WTC11 (cell line): ENCODE data around the gene CAMK1G. TPM values are rescaled to one million over a fixed set of nuclear protein-coding genes. Genes with fewer than 3 reads are reported as not detected.

Experiments
- ATAC-seq: fragments of 200-7000 bp; cut with Tn5 transposase; 2 replicates; pipeline ENCODE4 v1.10.0; 2021; ENCODE audit warnings: mild to moderate bottlenecking, moderate library complexity
- CTCF ChIA-PET: fragments of 300-600 bp; sonication (Branson Sonifier 250); formaldehyde crosslinking; loops from one replicate; lab custom pipeline; 2021; ENCODE audit warnings: antibody characterized with exemption; lab: Charles Lee
- POLR2A ChIA-PET: fragments of 350-600 bp; sonication (Branson Sonifier 250); formaldehyde crosslinking; loops from one replicate; lab custom pipeline; 2021; ENCODE audit warnings: antibody characterized with exemption; lab: Charles Lee
- DNase-seq: peaks from one replicate; pipeline ENCODE4 v3.0.0; 2021; ENCODE audit warnings: low spot score
- H3K27ac Mint-ChIP-seq: 2 replicates; pipeline ENCODE4 v1.8.0; 2021; ENCODE audit warnings: mixed read lengths
- H3K27me3 Mint-ChIP-seq: 2 replicates; pipeline ENCODE4 v1.8.0; 2021; ENCODE audit warnings: low read depth, mild to moderate bottlenecking, moderate library complexity, mixed read lengths
- H3K36me3 Mint-ChIP-seq: 2 replicates; pipeline ENCODE4 v1.8.0; 2021; ENCODE audit warnings: mixed read lengths
- H3K4me1 Mint-ChIP-seq: 2 replicates; pipeline ENCODE4 v1.8.0; 2022; ENCODE audit warnings: mixed read lengths
- H3K4me3 Mint-ChIP-seq: 2 replicates; pipeline ENCODE4 v1.8.0; 2021; ENCODE audit warnings: mild to moderate bottlenecking, moderate library complexity, mixed read lengths
- H3K9me3 Mint-ChIP-seq: 2 replicates; pipeline ENCODE4 v1.8.0; 2021; ENCODE audit warnings: mixed read lengths
- CBFB ChIP-seq: sonication (generic); formaldehyde crosslinking; IDR thresholded peaks from 2 replicates; pipeline ENCODE4 v1.8.1; 2022; ENCODE audit warnings: mild to moderate bottlenecking, low read depth, missing genetic modification reagents
- GRHL2 ChIP-seq: fragments of 250-450 bp; sonication (Bioruptor Pico); IDR thresholded peaks from 2 replicates; pipeline ENCODE4 v1.8.0; 2022; ENCODE audit warnings: mild to moderate bottlenecking, moderate library complexity; ENCODE audit not compliant: insufficient replicate concordance, severe bottlenecking
- HMGA2 ChIP-seq: fragments of 250-450 bp; sonication (Bioruptor Pico); IDR thresholded peaks from 2 replicates; pipeline ENCODE4 v1.4.0; 2021; ENCODE audit warnings: mild to moderate bottlenecking, moderate library complexity
- KAT7 ChIP-seq: sonication (generic); formaldehyde crosslinking; IDR thresholded peaks from 2 replicates; pipeline ENCODE4 v1.8.1; 2023; ENCODE audit warnings: missing genetic modification reagents, mild to moderate bottlenecking, borderline replicate concordance
- MXD4 ChIP-seq: fragments of 250-450 bp; sonication (Bioruptor Pico); IDR thresholded peaks from 2 replicates; pipeline ENCODE4 v1.8.0; 2021; ENCODE audit warnings: mild to moderate bottlenecking, moderate library complexity, borderline replicate concordance
- OVOL2 ChIP-seq: fragments of 250-450 bp; sonication (Bioruptor Pico); IDR thresholded peaks from 2 replicates; pipeline ENCODE4 v1.9.0; 2021; ENCODE audit warnings: mild to moderate bottlenecking, borderline replicate concordance
- TEAD4 ChIP-seq: sonication (generic); formaldehyde crosslinking; IDR thresholded peaks from 2 replicates; pipeline ENCODE4 v1.8.0; 2022; ENCODE audit warnings: mild to moderate bottlenecking, missing genetic modification reagents
- ZBTB21 ChIP-seq: sonication (generic); formaldehyde crosslinking; IDR thresholded peaks from 2 replicates; pipeline ENCODE4 v1.8.1; 2023; ENCODE audit warnings: mild to moderate bottlenecking, missing genetic modification reagents, borderline replicate concordance
- ZNF219 ChIP-seq: sonication (generic); formaldehyde crosslinking; IDR thresholded peaks from 2 replicates; pipeline ENCODE4 v1.8.0; 2023; ENCODE audit warnings: missing genetic modification reagents, mild to moderate bottlenecking, borderline replicate concordance
- ZNF317 ChIP-seq: sonication (generic); formaldehyde crosslinking; IDR thresholded peaks from 2 replicates; pipeline ENCODE4 v1.8.1; 2023; ENCODE audit warnings: low read depth, mild to moderate bottlenecking, moderate library complexity, missing genetic modification reagents, borderline replicate concordance
- ZNF423 ChIP-seq: fragments of 250-450 bp; sonication (Bioruptor Pico); IDR thresholded peaks from 2 replicates; pipeline ENCODE4 v2.1.2; 2022; ENCODE audit warnings: mild to moderate bottlenecking, moderate library complexity
- total RNA-seq: library from RNA; stranded (reverse); gene quantifications from 3 replicates; pipeline ENCODE4 v1.2.3, GENCODE V29; 2021
- TF ChIP-seq, protein P1 (sequence below): sonication (generic); formaldehyde crosslinking; IDR thresholded peaks from 2 replicates; pipeline ENCODE4 v1.8.1; 2023; ENCODE audit warnings: mild to moderate bottlenecking, missing genetic modification reagents, moderate library complexity
- TF ChIP-seq, protein P2 (sequence below): sonication (generic); formaldehyde crosslinking; conservative IDR thresholded peaks from 2 replicates; pipeline ENCODE4 v1.8.1; 2022; ENCODE audit warnings: mild to moderate bottlenecking, missing genetic modification reagents
- TF ChIP-seq, protein P3 (sequence below): fragments of 200-600 bp; IDR thresholded peaks from 2 replicates; pipeline ENCODE4 v1.8.0; 2022; ENCODE audit warnings: antibody characterized with exemption
- TF ChIP-seq, protein P4 (sequence below): sonication (generic); formaldehyde crosslinking; IDR thresholded peaks from 2 replicates; pipeline ENCODE4 v1.8.0; 2022; ENCODE audit warnings: mild to moderate bottlenecking, missing genetic modification reagents
- TF ChIP-seq, protein P5 (sequence below): sonication (generic); formaldehyde crosslinking; IDR thresholded peaks from 2 replicates; pipeline ENCODE4 v1.8.1; 2022; ENCODE audit warnings: mild to moderate bottlenecking, missing genetic modification reagents, moderate library complexity, borderline replicate concordance
- TF ChIP-seq, protein P6 (sequence below): fragments of 250-450 bp; sonication (Bioruptor Pico); conservative IDR thresholded peaks from 2 replicates; pipeline ENCODE4 v1.9.0; 2021; ENCODE audit warnings: mild to moderate bottlenecking

The CAMK1G gene
- total RNA-seq, 1 experiment from 2014 or later = 0.28 TPM

DNA sequence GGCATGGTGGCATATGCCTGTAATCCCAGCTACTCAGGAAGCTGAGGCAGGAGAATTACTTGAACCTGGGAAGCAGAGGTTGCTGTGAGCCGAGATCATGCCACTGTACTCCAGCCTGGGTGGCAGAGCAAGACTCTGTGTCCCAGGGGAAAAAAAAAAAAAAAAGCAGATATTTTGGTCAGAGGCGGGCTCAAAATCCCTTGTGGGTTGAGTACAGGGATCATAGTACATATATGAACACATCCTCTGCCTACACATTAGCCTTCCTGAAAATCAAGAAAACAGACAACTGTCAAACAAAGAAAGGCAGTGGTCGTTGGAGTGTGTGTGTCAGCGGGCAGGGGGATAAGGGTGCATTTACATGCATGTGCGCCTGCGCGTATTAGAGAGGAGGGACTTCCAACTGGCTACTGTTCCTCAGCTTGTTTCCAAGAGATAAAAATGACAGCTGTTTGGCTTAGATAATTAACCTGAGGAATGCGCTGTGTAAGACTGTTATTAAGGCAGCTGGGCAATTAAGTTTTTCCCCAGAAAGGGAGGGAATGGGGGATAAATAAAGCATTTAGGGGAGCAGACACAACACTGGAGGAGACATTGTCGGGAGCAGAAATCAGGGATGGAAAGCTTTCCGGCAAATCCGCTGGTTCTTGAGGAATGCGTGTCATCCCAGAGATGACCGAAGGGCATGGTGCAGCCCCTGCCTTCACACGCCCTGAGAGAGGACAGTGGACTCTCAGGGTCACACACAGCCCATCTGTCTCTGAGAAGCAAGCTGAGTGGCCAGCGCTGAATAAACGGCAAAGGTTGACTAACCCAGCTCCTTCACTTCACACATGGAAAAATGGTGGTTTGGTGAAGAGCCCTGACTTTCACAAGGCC is 62.3 kb downstream of the CAMK1G start:
- ATAC-seq (no peak), DNase-seq (no peak)
- ChIA-PET POLR2A (no interaction called here), CTCF (interaction anchor here (0.6 to 2.1 kb wide), 5 partner anchors 15 to 118 kb away, joined by 3 to 10 read pairs (median 4); partner anchors contain the start of gene G0S2)
- Mint-ChIP-seq H3K4me3 (no peak overlapping the region), H3K4me1 (peaks cover 6% of the 10 kb centered on the region), H3K36me3 (no peaks in the 10 kb centered on the region), H3K27ac (no peak overlapping the region), H3K9me3 (no peaks in the 10 kb centered on the region), H3K27me3 (peaks cover 2% of the 10 kb centered on the region; the same call in 1 of the 2 replicates)
- TF ChIP-seq MXD4 (CRISPR knock-in tag) (no peak), ZNF317 (no peak), OVOL2 (CRISPR knock-in tag) (no peak), HMGA2 (CRISPR knock-in tag) (no peak), ZNF423 (CRISPR knock-in tag) (no peak), CBFB (CRISPR knock-in tag) (no peak), GRHL2 (CRISPR knock-in tag) (no peak), TEAD4 (CRISPR knock-in tag) (no peak), KAT7 (CRISPR knock-in tag) (no peak), ZBTB21 (CRISPR knock-in tag) (no peak), ZNF219 (CRISPR knock-in tag) (no peak)
- TF ChIP-seq, protein P1, sequence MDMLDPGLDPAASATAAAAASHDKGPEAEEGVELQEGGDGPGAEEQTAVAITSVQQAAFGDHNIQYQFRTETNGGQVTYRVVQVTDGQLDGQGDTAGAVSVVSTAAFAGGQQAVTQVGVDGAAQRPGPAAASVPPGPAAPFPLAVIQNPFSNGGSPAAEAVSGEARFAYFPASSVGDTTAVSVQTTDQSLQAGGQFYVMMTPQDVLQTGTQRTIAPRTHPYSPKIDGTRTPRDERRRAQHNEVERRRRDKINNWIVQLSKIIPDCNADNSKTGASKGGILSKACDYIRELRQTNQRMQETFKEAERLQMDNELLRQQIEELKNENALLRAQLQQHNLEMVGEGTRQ (CRISPR knock-in tag) = no peak
- TF ChIP-seq, protein P2, sequence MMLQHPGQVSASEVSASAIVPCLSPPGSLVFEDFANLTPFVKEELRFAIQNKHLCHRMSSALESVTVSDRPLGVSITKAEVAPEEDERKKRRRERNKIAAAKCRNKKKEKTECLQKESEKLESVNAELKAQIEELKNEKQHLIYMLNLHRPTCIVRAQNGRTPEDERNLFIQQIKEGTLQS (CRISPR knock-in tag) = no peak
- TF ChIP-seq, protein P3, sequence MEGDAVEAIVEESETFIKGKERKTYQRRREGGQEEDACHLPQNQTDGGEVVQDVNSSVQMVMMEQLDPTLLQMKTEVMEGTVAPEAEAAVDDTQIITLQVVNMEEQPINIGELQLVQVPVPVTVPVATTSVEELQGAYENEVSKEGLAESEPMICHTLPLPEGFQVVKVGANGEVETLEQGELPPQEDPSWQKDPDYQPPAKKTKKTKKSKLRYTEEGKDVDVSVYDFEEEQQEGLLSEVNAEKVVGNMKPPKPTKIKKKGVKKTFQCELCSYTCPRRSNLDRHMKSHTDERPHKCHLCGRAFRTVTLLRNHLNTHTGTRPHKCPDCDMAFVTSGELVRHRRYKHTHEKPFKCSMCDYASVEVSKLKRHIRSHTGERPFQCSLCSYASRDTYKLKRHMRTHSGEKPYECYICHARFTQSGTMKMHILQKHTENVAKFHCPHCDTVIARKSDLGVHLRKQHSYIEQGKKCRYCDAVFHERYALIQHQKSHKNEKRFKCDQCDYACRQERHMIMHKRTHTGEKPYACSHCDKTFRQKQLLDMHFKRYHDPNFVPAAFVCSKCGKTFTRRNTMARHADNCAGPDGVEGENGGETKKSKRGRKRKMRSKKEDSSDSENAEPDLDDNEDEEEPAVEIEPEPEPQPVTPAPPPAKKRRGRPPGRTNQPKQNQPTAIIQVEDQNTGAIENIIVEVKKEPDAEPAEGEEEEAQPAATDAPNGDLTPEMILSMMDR = no peak
- TF ChIP-seq, protein P4, sequence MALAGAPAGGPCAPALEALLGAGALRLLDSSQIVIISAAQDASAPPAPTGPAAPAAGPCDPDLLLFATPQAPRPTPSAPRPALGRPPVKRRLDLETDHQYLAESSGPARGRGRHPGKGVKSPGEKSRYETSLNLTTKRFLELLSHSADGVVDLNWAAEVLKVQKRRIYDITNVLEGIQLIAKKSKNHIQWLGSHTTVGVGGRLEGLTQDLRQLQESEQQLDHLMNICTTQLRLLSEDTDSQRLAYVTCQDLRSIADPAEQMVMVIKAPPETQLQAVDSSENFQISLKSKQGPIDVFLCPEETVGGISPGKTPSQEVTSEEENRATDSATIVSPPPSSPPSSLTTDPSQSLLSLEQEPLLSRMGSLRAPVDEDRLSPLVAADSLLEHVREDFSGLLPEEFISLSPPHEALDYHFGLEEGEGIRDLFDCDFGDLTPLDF (CRISPR knock-in tag) = no peak
- TF ChIP-seq, protein P5, sequence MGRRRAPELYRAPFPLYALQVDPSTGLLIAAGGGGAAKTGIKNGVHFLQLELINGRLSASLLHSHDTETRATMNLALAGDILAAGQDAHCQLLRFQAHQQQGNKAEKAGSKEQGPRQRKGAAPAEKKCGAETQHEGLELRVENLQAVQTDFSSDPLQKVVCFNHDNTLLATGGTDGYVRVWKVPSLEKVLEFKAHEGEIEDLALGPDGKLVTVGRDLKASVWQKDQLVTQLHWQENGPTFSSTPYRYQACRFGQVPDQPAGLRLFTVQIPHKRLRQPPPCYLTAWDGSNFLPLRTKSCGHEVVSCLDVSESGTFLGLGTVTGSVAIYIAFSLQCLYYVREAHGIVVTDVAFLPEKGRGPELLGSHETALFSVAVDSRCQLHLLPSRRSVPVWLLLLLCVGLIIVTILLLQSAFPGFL (CRISPR knock-in tag) = no peak
- TF ChIP-seq, protein P6, sequence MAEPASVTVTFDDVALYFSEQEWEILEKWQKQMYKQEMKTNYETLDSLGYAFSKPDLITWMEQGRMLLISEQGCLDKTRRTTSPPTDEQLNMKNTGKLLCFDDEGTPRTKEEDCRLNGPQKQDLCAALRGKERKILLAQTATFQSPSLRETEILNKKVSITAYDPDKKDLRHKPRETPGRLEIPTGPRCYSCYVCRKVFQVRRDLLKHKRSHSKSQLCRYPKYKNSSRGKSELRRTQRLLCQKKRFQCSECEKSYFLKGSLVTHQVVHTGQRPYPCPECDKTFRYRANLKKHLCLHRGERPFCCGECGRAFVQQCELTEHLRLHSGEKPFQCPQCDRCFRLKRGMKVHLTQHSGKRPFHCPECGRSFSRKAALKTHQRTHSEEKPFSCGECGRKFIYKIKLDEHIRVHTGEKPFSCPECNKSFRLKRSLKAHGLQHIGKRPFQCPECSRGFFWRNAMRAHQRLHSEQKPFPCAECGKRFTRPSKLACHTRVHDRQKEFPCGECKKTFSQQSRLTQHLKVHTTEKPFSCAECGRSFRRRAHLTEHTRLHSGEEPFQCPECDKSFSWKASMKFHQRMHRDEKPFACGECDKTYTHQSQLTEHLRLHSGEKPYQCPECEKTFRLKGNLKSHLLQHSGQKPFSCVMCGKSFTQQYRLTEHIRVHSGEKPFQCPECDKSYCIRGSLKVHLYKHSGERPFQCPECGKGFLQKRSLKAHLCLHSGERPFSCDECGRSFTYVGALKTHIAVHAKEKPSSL = no peak
